Endothelial cell of umbilical vein (primary cell): ENCODE data around the gene CCNE1. TPM values are rescaled to one million over a fixed set of nuclear protein-coding genes. Genes with fewer than 3 reads are reported as not detected.

Source experiments
- Bru-seq: library from RNA; stranded (reverse); fragments of 400-500 nt; gene quantifications from one replicate; lab custom pipeline; 2021; lab: Mats Ljungman, UMichigan
- BruChase-seq, 2 experiments: library from RNA; stranded (reverse); fragments of 400-500 nt; gene quantifications; one replicate each; lab custom pipeline; 2021; lab: Mats Ljungman, UMichigan
- BruUV-seq: library from RNA; stranded (reverse); fragments of 400-500 nt; replicated peaks from 2 replicates; lab custom pipeline; 2021; lab: Mats Ljungman, UMichigan
- CTCF ChIA-PET: fragments of 300-600, 350-600 bp; sonication (Branson Sonifier 250); formaldehyde crosslinking; loops from one replicate; lab custom pipeline; 2021; ENCODE audit warnings: antibody characterized with exemption, inconsistent platforms; lab: Charles Lee
- POLR2A ChIA-PET: fragments of 300-600, 350-600 bp; sonication (Branson Sonifier 250); formaldehyde crosslinking; loops from one replicate; lab custom pipeline; 2021; ENCODE audit warnings: antibody characterized with exemption, inconsistent platforms; lab: Charles Lee
- DNase-seq: peaks from one replicate; pipeline ENCODE4 v3.0.0-alpha.2; 2011; ENCODE audit warnings: low read depth, low spot score
- FAIRE-seq: peaks from 2 replicates; lab custom pipeline; 2011; peaks lifted over from hg19 to GRCh38; lab: Jason Lieb, UNC
- H2AFZ ChIP-seq: 2 replicates; pipeline ENCODE4 v1.6.0; 2012; ENCODE audit warnings: low read depth, low read length, control low read depth, inconsistent platforms
- H3K27ac ChIP-seq: 2 replicates; pipeline ENCODE4 v1.5.1; 2011; ENCODE audit warnings: low read depth, mild to moderate bottlenecking, control low read depth, low read length, moderate library complexity; ENCODE audit not compliant: insufficient read depth
- H3K27me3 ChIP-seq, 2 experiments: 2 replicates each; pipeline versions ENCODE4 v1.6.0 to v1.6.1; 2011; ENCODE audit warnings: low read length in 2 of 2, mixed read lengths in 1 of 2; ENCODE audit not compliant: control insufficient read depth in 2 of 2, insufficient read depth in 2 of 2
- H3K36me3 ChIP-seq, 2 experiments: 2 replicates in 1 of 2; 3 replicates in 1 of 2; pipeline ENCODE4 v1.5.1; 2011; ENCODE audit warnings: low read length in 2 of 2, mild to moderate bottlenecking in 1 of 2, moderate library complexity in 1 of 2; ENCODE audit not compliant: control insufficient read depth in 2 of 2, insufficient read depth in 2 of 2; ENCODE audit errors: extremely low read depth in 1 of 2
- H3K4me1 ChIP-seq: 3 replicates; pipeline ENCODE4 v1.5.1; 2011; ENCODE audit warnings: mild to moderate bottlenecking, low read length; ENCODE audit not compliant: control insufficient read depth, insufficient read depth; ENCODE audit errors: extremely low read depth
- H3K4me2 ChIP-seq: 2 replicates; pipeline ENCODE4 v1.6.1; 2011; ENCODE audit warnings: low read length, control low read depth, mixed read lengths; ENCODE audit not compliant: insufficient read depth
- H3K4me3 ChIP-seq, 3 experiments: fragments of 200-600 bp in 1 of 3; sonication (generic), shearing (Covaris generic) in 1 of 3; replicated peaks in 1 of 3; 2 replicates each; pipeline ENCODE4 v1.5.1; 2011 to 2016; ENCODE audit warnings: control low read depth in 3 of 3, low read length in 3 of 3, mild to moderate bottlenecking in 2 of 3, inconsistent platforms in 1 of 3, low read depth in 1 of 3, moderate library complexity in 1 of 3; ENCODE audit not compliant: insufficient read depth in 1 of 3
- H3K79me2 ChIP-seq: 2 replicates; pipeline ENCODE4 v1.6.0; 2012; ENCODE audit warnings: low read length, inconsistent platforms; ENCODE audit not compliant: control insufficient read depth, insufficient read depth
- H3K9ac ChIP-seq: replicated peaks from 2 replicates; pipeline ENCODE3; 2011; ENCODE audit warnings: low read length, control low read depth; ENCODE audit not compliant: insufficient read depth; ENCODE audit errors: extremely low read depth
- H3K9me1 ChIP-seq: replicated peaks from 3 replicates; pipeline ENCODE4 v1.6.0; 2011; ENCODE audit warnings: mild to moderate bottlenecking, low read length; ENCODE audit not compliant: control insufficient read depth, insufficient read depth; ENCODE audit errors: extremely low read depth
- H3K9me3 ChIP-seq: replicated peaks from 2 replicates; pipeline ENCODE4 v1.5.1; 2012; ENCODE audit warnings: low read length, inconsistent platforms; ENCODE audit not compliant: control insufficient read depth, insufficient read depth
- H4K20me1 ChIP-seq: replicated peaks from 2 replicates; pipeline ENCODE3; 2011; ENCODE audit warnings: mild to moderate bottlenecking, low read length; ENCODE audit not compliant: control insufficient read depth, insufficient read depth; ENCODE audit errors: extremely low read depth
- CTCF ChIP-seq, 2 donors: IDR thresholded peaks; 1 replicate in 1 of 2; 2 replicates in 1 of 2; pipeline ENCODE4 v1.5.1; 2011; ENCODE audit warnings: low read length in 2 of 2, mild to moderate bottlenecking in 2 of 2, moderate library complexity in 2 of 2, control low read depth in 1 of 2, inconsistent platforms in 1 of 2, low read depth in 1 of 2; ENCODE audit not compliant: insufficient read depth in 1 of 2; ENCODE audit errors: extremely low read depth in 1 of 2
- EZH2 ChIP-seq: IDR thresholded peaks from 2 replicates; pipeline ENCODE4 v1.6.1; 2012; ENCODE audit warnings: borderline replicate concordance, low read depth, mild to moderate bottlenecking, moderate library complexity, low read length, inconsistent platforms; ENCODE audit not compliant: severe bottlenecking
- FOS ChIP-seq: IDR thresholded peaks from 2 replicates; pipeline ENCODE4 v1.6.1; 2011; ENCODE audit warnings: mild to moderate bottlenecking, low read length, moderate library complexity, borderline replicate concordance; ENCODE audit not compliant: insufficient read depth
- GATA2 ChIP-seq: IDR thresholded peaks from 2 replicates; pipeline ENCODE4 v1.7.0; 2011; ENCODE audit warnings: low read depth, mild to moderate bottlenecking, moderate library complexity, mixed read lengths, low read length; ENCODE audit not compliant: insufficient read length, insufficient read depth
- JUN ChIP-seq: IDR thresholded peaks from 2 replicates; pipeline ENCODE4 v1.6.1; 2011; ENCODE audit warnings: borderline replicate concordance, low read depth; ENCODE audit not compliant: insufficient read length, insufficient read depth
- MAX ChIP-seq: IDR thresholded peaks from 2 replicates; pipeline ENCODE4 v1.6.1; 2011; ENCODE audit not compliant: insufficient read depth, insufficient read length
- MYC ChIP-seq: IDR thresholded peaks from one replicate; pipeline ENCODE4 v1.6.1; 2011; ENCODE audit warnings: mild to moderate bottlenecking, low read depth, low read length
- POLR2A ChIP-seq: IDR thresholded peaks from 2 replicates; pipeline ENCODE4 v1.6.1; 2012; ENCODE audit warnings: low read depth, mild to moderate bottlenecking, control low read depth, low read length
- POLR2AphosphoS5 ChIP-seq: IDR thresholded peaks from 2 replicates; pipeline ENCODE4 v1.6.1; 2012; ENCODE audit warnings: low read depth, mild to moderate bottlenecking, control low read depth, low read length, moderate library complexity; ENCODE audit not compliant: insufficient read depth
- dilution Hi-C: fragments of 300-500 bp; cut with MboI; formaldehyde crosslinking; loops from one replicate; pipeline ENCODE4 v1.15.0; 2019; ENCODE audit warnings: low sequenced_read_pairs; ENCODE audit not compliant: extremely low pct_ligation_motif_present
- intact Hi-C: fragments of 100-400 bp; cut with micrococcal nuclease; formaldehyde crosslinking; loops from one replicate; pipeline ENCODE4 v1.10.0; 2022
- long read RNA-seq: library from polyadenylated mRNA; stranded (forward); transcript quantifications from one replicate; pipeline ENCODE4 v2.0.0, GENCODE V29; 2021
- polyA minus RNA-seq, 3 experiments: library from RNA; depleted of rRNA, polyadenylated mRNA; stranded (reverse); fragments of >200 nt; gene quantifications; 1 replicate in 1 of 3; 2 replicates in 2 of 3; pipeline ENCODE4 v1.2.3, GENCODE V29; 2011
- polyA plus RNA-seq, 4 experiments: library from polyadenylated mRNA; depleted of rRNA in 3 of 4; stranded (reverse) in 3 of 4; unstranded in 1 of 4; fragments of >200 nt; gene quantifications; 2 replicates each; pipeline versions ENCODE4 v1.2.1 to v1.2.3, GENCODE V29; 2011 to 2012; ENCODE audit warnings: missing spikeins in 1 of 4
- total RNA-seq: library from RNA; stranded (reverse); gene quantifications from 2 replicates; pipeline ENCODE4 v1.2.3, GENCODE V29; 2021

The CCNE1 gene
- total RNA-seq (10.1 and 11.8 TPM in 2 replicates), polyA plus RNA-seq (8.1 and 8.3 TPM in 2 replicates), polyA minus RNA-seq (9.4 and 9.7 TPM in 2 replicates), Bru-seq, nascent RNA (percentile 59 among the genes with signal in this experiment), BruChase-seq, experiment 1, labeled RNA remaining after a 6-hour chase (percentile 52 among the genes with signal in this experiment), BruChase-seq, experiment 2, labeled RNA remaining after a 2-hour chase (percentile 58 among the genes with signal in this experiment)
- polyA plus RNA-seq (2011; cell fraction: cytosol; rRNA removed), result 7.9 and 9.8 TPM in 2 replicates
- 14.8 and 18.1 TPM in 2 replicates for polyA plus RNA-seq (2011; cell fraction: nucleus; rRNA removed)
- polyA plus RNA-seq (2012), result 15.8 and 20.5 TPM in 2 replicates
- 5.2 TPM for polyA minus RNA-seq (2011; cell fraction: cytosol; rRNA and poly(A)+ RNA removed)
- 2.5 and 4.4 TPM in 2 replicates for polyA minus RNA-seq (2011; cell fraction: nucleus; rRNA and poly(A)+ RNA removed)
- long read RNA-seq, transcript CCNE1-201 (12 exons, 2,043 nt), result major isoform, 24 of 37 reads
- long read RNA-seq, partial matches to known transcripts, result 1 of 37 reads
- long read RNA-seq, other reads (novel, unspliced or antisense), result 11 of 37 reads

- no peaks in the 10 kb centered on the region for H3K79me2 ChIP-seq
- no peaks in the 10 kb centered on the region for H3K9me3 ChIP-seq
- peak; percentile 75 for FAIRE-seq
- ChIA-PET CTCF (interaction anchor here (2.4 kb wide), 1 partner anchor 95 kb away, joined by 7 read pairs; no protein-coding TSS in a partner anchor), POLR2A (no interaction called here)
- H3K27ac ChIP-seq, result no peak within 1 kb of the TSS
- peak within 1 kb of the TSS; percentile 4 to 49 (median 26) for H3K4me3 ChIP-seq
- no peaks in the 10 kb centered on the region for H3K27me3 ChIP-seq
- DNase-seq, result peak; percentile 82
- TF ChIP-seq POLR2AphosphoS5 (no peak), FOS (no peak)
- BruUV-seq, result no TSS peak
- H3K36me3 ChIP-seq, result no peaks in the 10 kb centered on the region
- H3K4me2 ChIP-seq, result peak within 1 kb of the TSS; percentile 66
- no peaks in the 10 kb centered on the region for H4K20me1 ChIP-seq
- no peaks in the 10 kb centered on the region for H3K9me1 ChIP-seq
- intact Hi-C loops, result loop anchor here (1.0 to 2.0 kb wide), 2 partner anchors 33 to 205 kb away; partner anchors contain the start of gene POP4
- peak within 1 kb of the TSS; percentile 65 for H3K9ac ChIP-seq
- dilution Hi-C loops, result no loop called here
- no peaks in the 10 kb centered on the region for H3K4me1 ChIP-seq
- peak within 1 kb of the TSS; percentile 85 for H2AFZ ChIP-seq
Observed at GRCh38 chr19:29811125-29812079, at the start of gene CCNE1. TSS of gene CCNE1 (plus strand) at chr19:29811991. CDS start at chr19:29812556, 565 bp downstream.

GRCh38 chr19:29763196-29763595 lies 48.6 kb upstream of the CCNE1 start:
- intact Hi-C loops (no loop called here), dilution Hi-C loops (no loop called here)
- ChIA-PET POLR2A (no interaction called here), CTCF (interaction anchor here (4.8 kb wide), 1 partner anchor 111 kb away, joined by 116 read pairs; no protein-coding TSS in a partner anchor)
- no peaks in the 10 kb centered on the region for H3K36me3 ChIP-seq
- H3K4me1 ChIP-seq, result peaks cover 2% of the 10 kb centered on the region
- no peak for DNase-seq
- BruUV-seq, result no TSS peak
- H3K79me2 ChIP-seq, result no peaks in the 10 kb centered on the region
- H4K20me1 ChIP-seq, result no peaks in the 10 kb centered on the region
- H3K9ac ChIP-seq, result no peak overlapping the region
- H3K27me3 ChIP-seq, result no peaks in the 10 kb centered on the region
- H3K4me2 ChIP-seq, result no peak overlapping the region
- H3K4me3 ChIP-seq, result no peak overlapping the region
- H3K9me1 ChIP-seq, result no peaks in the 10 kb centered on the region
- H3K27ac ChIP-seq, result no peak overlapping the region
- no peak for FAIRE-seq
- no peak for TF ChIP-seq CTCF (IDR thresholded peaks at IDR 0.05; ENCODE audit: extremely low read depth in 1 of 2, insufficient read depth in 1 of 2, low read depth in 1 of 2, low read length in 2 of 2)
- TF ChIP-seq POLR2A, result no peak
- no peak for TF ChIP-seq MAX
- no peak for TF ChIP-seq GATA2
- no peak for TF ChIP-seq FOS
- TF ChIP-seq EZH2, result no peak
- TF ChIP-seq MYC, result no peak
- no peak for TF ChIP-seq JUN
- no peak for TF ChIP-seq POLR2AphosphoS5
- no peaks in the 10 kb centered on the region for H3K9me3 ChIP-seq
- H2AFZ ChIP-seq, result no peak overlapping the region
